B cell (primary cell): ENCODE results near the gene BCL2L11. TPM values are rescaled to one million over a fixed set of nuclear protein-coding genes. Genes with fewer than 3 reads are reported as not detected.

ENCODE experiments used
- ATAC-seq: fragments of 200-7000 bp; cut with Tn5 transposase; one replicate; pipeline ENCODE4 v1.10.0; 2021; ENCODE audit warnings: low read depth, mild to moderate bottlenecking, moderate number of reproducible peaks, moderate library complexity
- CTCF ChIA-PET: fragments of 350-600 bp; sonication (Branson Sonifier 250); formaldehyde crosslinking; loops from one replicate; lab custom pipeline; 2021; ENCODE audit warnings: antibody characterized with exemption, inconsistent platforms; lab: Charles Lee
- POLR2A ChIA-PET: fragments of 350-600 bp; sonication (Branson Sonifier 250); formaldehyde crosslinking; loops from one replicate; lab custom pipeline; 2021; ENCODE audit warnings: antibody characterized with exemption; lab: Charles Lee
- DNase-seq: peaks from one replicate; pipeline ENCODE4 v3.0.0; 2013
- H2AFZ ChIP-seq: 2 replicates; pipeline ENCODE4 v1.6.1; 2012; ENCODE audit warnings: mild to moderate bottlenecking, low read depth, low read length; ENCODE audit not compliant: insufficient read depth, poor library complexity, severe bottlenecking
- H3K27ac ChIP-seq, 2 donors: 1 replicate in 1 of 2; 2 replicates in 1 of 2; pipeline ENCODE4 v1.5.1; 2012 to 2013; ENCODE audit warnings: low read length in 2 of 2, mild to moderate bottlenecking in 2 of 2, moderate library complexity in 1 of 2
- H3K27me3 ChIP-seq, 4 experiments: fragments of 200-600 bp in 1 of 4; sonication (generic) in 1 of 4; replicated peaks in 1 of 4; 1 replicate in 2 of 4; 2 replicates in 2 of 4; pipeline versions ENCODE4 v1.6.1 to v1.7.0; 2013 to 2016; ENCODE audit warnings: low read length in 3 of 4, mild to moderate bottlenecking in 2 of 4, mixed read lengths in 1 of 4, moderate library complexity in 1 of 4; ENCODE audit not compliant: insufficient read depth in 4 of 4, control insufficient read depth in 3 of 4; ENCODE audit errors: control extremely low read depth in 1 of 4
- H3K36me3 ChIP-seq, 2 experiments: replicated peaks in 1 of 2; 1 replicate in 1 of 2; 2 replicates in 1 of 2; pipeline versions ENCODE4 v1.6.1 to v1.7.1; 2013; ENCODE audit warnings: low read length in 1 of 2; ENCODE audit not compliant: insufficient read depth in 2 of 2, control insufficient read depth in 1 of 2; ENCODE audit errors: control extremely low read depth in 1 of 2, extremely low read depth in 1 of 2
- H3K4me1 ChIP-seq, 2 donors: fragments of 200-600 bp in 1 of 2; sonication (generic) in 1 of 2; 1 replicate in 1 of 2; 2 replicates in 1 of 2; pipeline versions ENCODE4 v1.5.1 to v1.6.1; 2013 to 2017; ENCODE audit warnings: low read length in 2 of 2; ENCODE audit not compliant: control insufficient read depth in 2 of 2, insufficient read depth in 2 of 2
- H3K4me2 ChIP-seq: replicated peaks from 2 replicates; pipeline ENCODE3; 2012; ENCODE audit warnings: mild to moderate bottlenecking, low read depth, low read length; ENCODE audit not compliant: poor library complexity, severe bottlenecking
- H3K4me3 ChIP-seq, 5 experiments: fragments of 200-600 bp in 1 of 5; sonication (generic) in 1 of 5; 1 replicate in 3 of 5; 2 replicates in 2 of 5; pipeline versions ENCODE4 v1.5.1 to v1.7.0; 2011 to 2016; ENCODE audit warnings: low read length in 4 of 5, mild to moderate bottlenecking in 4 of 5, low read depth in 2 of 5, control low read depth in 1 of 5, moderate library complexity in 1 of 5; ENCODE audit not compliant: insufficient read depth in 1 of 5; ENCODE audit errors: control extremely low read depth in 1 of 5, extremely low read depth in 1 of 5
- H3K79me2 ChIP-seq: fragments of 200-600 bp; sonication (generic); one replicate; pipeline ENCODE4 v1.6.0; 2016; ENCODE audit warnings: low read length; ENCODE audit not compliant: control insufficient read depth, insufficient read depth
- H3K9ac ChIP-seq: fragments of 200-600 bp; sonication (generic); 2 replicates; pipeline ENCODE4 v1.6.1; 2017; ENCODE audit warnings: mild to moderate bottlenecking, low read length, moderate library complexity
- H3K9me3 ChIP-seq, 3 donors: one replicate each; pipeline versions ENCODE4 v1.6.1 to v1.7.1; 2013; ENCODE audit warnings: low read length in 2 of 3; ENCODE audit not compliant: control insufficient read depth in 2 of 3, insufficient read depth in 1 of 3; ENCODE audit errors: control extremely low read depth in 1 of 3
- H4K20me1 ChIP-seq: 2 replicates; pipeline ENCODE4 v1.6.0; 2012; ENCODE audit warnings: mild to moderate bottlenecking, low read length; ENCODE audit not compliant: insufficient read depth, control insufficient read depth, poor library complexity, severe bottlenecking
- H3K27ac Mint-ChIP-seq: one replicate; pipeline ENCODE4 v1.8.0; 2021; ENCODE audit warnings: mixed read lengths
- H3K27me3 Mint-ChIP-seq: one replicate; pipeline ENCODE4 v1.8.0; 2021; ENCODE audit warnings: mixed read lengths
- H3K4me1 Mint-ChIP-seq: one replicate; pipeline ENCODE4 v1.8.0; 2021; ENCODE audit warnings: mixed read lengths
- H3K4me3 Mint-ChIP-seq: one replicate; pipeline ENCODE4 v1.8.0; 2021; ENCODE audit warnings: mixed read lengths
- H3K9me3 Mint-ChIP-seq: one replicate; pipeline ENCODE4 v1.8.0; 2022; ENCODE audit warnings: mixed read lengths; ENCODE audit not compliant: insufficient read depth
- EZH2 ChIP-seq: IDR thresholded peaks from 2 replicates; pipeline ENCODE4 v1.6.1; 2012; ENCODE audit warnings: borderline replicate concordance, low read depth, mild to moderate bottlenecking, moderate library complexity, low read length; ENCODE audit not compliant: insufficient read depth, poor library complexity, severe bottlenecking
- WGBS: methylation state at CpG from one replicate; pipeline ENCODE4 v1.1.5; 2013; ENCODE audit warnings: missing lambda C conversion rate; ENCODE audit not compliant: insufficient coverage; 5-methylcytosine and 5-hydroxymethylcytosine counted together
- intact Hi-C: fragments of 100-400 bp; cut with micrococcal nuclease; formaldehyde crosslinking; loops from one replicate; pipeline ENCODE4 v1.10.0; 2022
- polyA plus RNA-seq: library from polyadenylated mRNA; depleted of rRNA; stranded (reverse); fragments of >200 nt; gene quantifications from 2 replicates; pipeline ENCODE4 v1.2.3, GENCODE V29; 2012
- total RNA-seq, 2 donors: library from RNA; stranded (reverse); fragments of 120-200 nt in 1 of 2; gene quantifications; 1 replicate in 1 of 2; 2 replicates in 1 of 2; pipeline versions ENCODE4 v1.2.3 to v1.2.4, GENCODE V29; 2013 to 2022
- TF ChIP-seq, protein P1 (sequence below): fragments of 200-600 bp; IDR thresholded peaks from one replicate; pipeline ENCODE4 v1.8.0; 2022; ENCODE audit warnings: antibody characterized with exemption, mild to moderate bottlenecking

The BCL2L11 gene
- total and polyA plus RNA-seq, 2 donors (not counting 1 experiment from before 2014, with no cell fraction given): 13.8 to 164 TPM

DNA sequence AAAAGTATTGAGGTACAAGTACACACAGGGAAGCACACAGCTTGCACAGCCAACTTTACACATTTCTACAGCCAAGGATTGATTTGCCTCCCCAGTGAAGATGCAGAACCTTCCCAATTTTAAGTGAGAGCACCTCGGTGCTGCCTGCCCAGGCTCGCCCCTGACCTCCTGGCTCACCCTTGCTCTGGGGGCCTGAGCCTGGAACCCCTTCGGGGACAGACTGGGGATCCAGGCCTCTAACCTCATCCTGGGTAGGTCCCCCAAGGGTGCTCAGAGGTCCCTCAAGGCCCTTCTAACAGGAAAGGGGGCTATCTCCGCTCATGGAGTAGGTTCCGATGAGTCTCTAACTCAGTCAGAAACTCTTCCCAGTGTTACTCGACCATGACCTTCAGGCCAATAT is 53.1 kb downstream of the BCL2L11 start:
- Mint-ChIP-seq H3K27me3 (peaks cover 20% of the 10 kb centered on the region), H3K4me1 (peaks cover 7% of the 10 kb centered on the region), H3K4me3 (no peak overlapping the region), H3K27ac (no peak overlapping the region), H3K9me3 (no peaks in the 10 kb centered on the region)
- Histone ChIP-seq H3K4me3 (no peak overlapping the region), H2AFZ (no peak overlapping the region), H4K20me1 (no peaks in the 10 kb centered on the region), H3K79me2 (no peaks in the 10 kb centered on the region), H3K9ac (no peak overlapping the region), H3K36me3 (no peaks in the 10 kb centered on the region), H3K4me2 (no peak overlapping the region), H3K27me3 (peaks cover 0 to 6% (median 0%) of the 10 kb centered on the region in 4 experiments), H3K4me1 (no peaks in the 10 kb centered on the region), H3K27ac (no peak overlapping the region), H3K9me3 (no peaks in the 10 kb centered on the region)
- ChIA-PET POLR2A (no interaction called here), CTCF (no interaction called here)
- 100% methylated on average over 5 of the region's 6 CpGs for WGBS
- intact Hi-C loops: no loop called here
- ATAC-seq (no peak), DNase-seq (no peak)
- TF ChIP-seq, protein P1, sequence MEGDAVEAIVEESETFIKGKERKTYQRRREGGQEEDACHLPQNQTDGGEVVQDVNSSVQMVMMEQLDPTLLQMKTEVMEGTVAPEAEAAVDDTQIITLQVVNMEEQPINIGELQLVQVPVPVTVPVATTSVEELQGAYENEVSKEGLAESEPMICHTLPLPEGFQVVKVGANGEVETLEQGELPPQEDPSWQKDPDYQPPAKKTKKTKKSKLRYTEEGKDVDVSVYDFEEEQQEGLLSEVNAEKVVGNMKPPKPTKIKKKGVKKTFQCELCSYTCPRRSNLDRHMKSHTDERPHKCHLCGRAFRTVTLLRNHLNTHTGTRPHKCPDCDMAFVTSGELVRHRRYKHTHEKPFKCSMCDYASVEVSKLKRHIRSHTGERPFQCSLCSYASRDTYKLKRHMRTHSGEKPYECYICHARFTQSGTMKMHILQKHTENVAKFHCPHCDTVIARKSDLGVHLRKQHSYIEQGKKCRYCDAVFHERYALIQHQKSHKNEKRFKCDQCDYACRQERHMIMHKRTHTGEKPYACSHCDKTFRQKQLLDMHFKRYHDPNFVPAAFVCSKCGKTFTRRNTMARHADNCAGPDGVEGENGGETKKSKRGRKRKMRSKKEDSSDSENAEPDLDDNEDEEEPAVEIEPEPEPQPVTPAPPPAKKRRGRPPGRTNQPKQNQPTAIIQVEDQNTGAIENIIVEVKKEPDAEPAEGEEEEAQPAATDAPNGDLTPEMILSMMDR: no peak
- TF ChIP-seq EZH2: no peak

DNA sequence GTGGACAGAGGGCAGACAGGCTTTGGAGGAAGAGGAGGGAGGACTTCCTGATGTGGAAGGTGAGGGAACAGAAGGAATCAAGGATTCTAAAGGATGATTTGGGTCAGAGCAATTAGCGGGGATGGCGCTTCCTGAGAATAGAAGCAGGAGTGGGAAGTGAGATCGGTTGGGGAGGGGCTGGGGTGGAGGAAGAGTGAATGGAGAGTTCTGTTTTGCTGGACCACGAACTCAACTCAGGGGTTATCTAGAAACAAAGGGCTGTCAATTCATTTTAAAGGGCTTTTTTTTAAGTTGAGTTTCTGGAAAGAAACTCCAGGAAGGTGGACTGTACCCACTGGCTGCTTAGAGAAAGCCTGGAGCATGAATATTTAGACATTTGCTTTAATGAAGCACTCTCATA is 54.9 kb downstream of the BCL2L11 start:
- no peaks in the 10 kb centered on the region for H3K9me3 ChIP-seq
- no peak overlapping the region for H3K4me3 ChIP-seq
- no peaks in the 10 kb centered on the region for H4K20me1 ChIP-seq
- no peaks in the 10 kb centered on the region for H3K4me1 ChIP-seq
- Mint-ChIP-seq H3K9me3 (no peaks in the 10 kb centered on the region), H3K27ac (no peak overlapping the region), H3K27me3 (peaks cover 20% of the 10 kb centered on the region), H3K4me3 (no peak overlapping the region), H3K4me1 (no peaks in the 10 kb centered on the region)
- CTCF ChIA-PET: no interaction called here
- no peaks in the 10 kb centered on the region for H3K36me3 ChIP-seq
- DNase-seq (no peak), ATAC-seq (no peak)
- H3K9ac ChIP-seq: no peak overlapping the region
- H3K4me2 ChIP-seq: no peak overlapping the region
- peaks cover 0 to 7% (median 0%) of the 10 kb centered on the region in 4 experiments for H3K27me3 ChIP-seq
- intact Hi-C loops: no loop called here
- H3K27ac ChIP-seq: no peak overlapping the region
- H2AFZ ChIP-seq: no peak overlapping the region
- no peaks in the 10 kb centered on the region for H3K79me2 ChIP-seq
- 91% methylated on average over 4 of the region's 4 CpGs for WGBS
- POLR2A ChIA-PET: no interaction called here
- TF ChIP-seq EZH2: no peak
- TF ChIP-seq, protein P1: no peak
